ENCODE results near the gene SF1. TPM values are rescaled to one million over a fixed set of nuclear protein-coding genes. Genes with fewer than 3 reads are reported as not detected.
A peak's percentile ranks its signal among the peaks of the same experiment; 100 is the strongest.

The SF1 gene
- total and polyA plus RNA-seq, 2 of the 8 experiments (the other 6 are each of a cell fraction or from before 2014, with no cell fraction given): 72.7 to 353 TPM

GRCh38 chr11:64723907-64724862 lies 54.2 kb downstream of the SF1 start:
- no peak overlapping the region for H3K14ac ChIP-seq (ENCODE audit: insufficient read length)
- no peak for FAIRE-seq
- H4K5ac ChIP-seq (ENCODE audit: insufficient read length, low read depth, low read length): no peak overlapping the region
- H2BK5ac ChIP-seq (ENCODE audit: low read depth, low read length): peak overlapping the region; percentile 83; the same call in 1 of the 2 replicates
- no peak for DNase-seq (ENCODE audit: low read depth in 1 of 2, low spot score in 2 of 2)
- WGBS, 2 experiments (ENCODE audit: extremely low coverage in 1 of 2, insufficient coverage in 1 of 2, insufficient read length in 1 of 2, insufficient replicate concordance in 2 of 2, low coverage in 1 of 2, low lambda C conversion rate in 2 of 2, missing lambda C conversion rate in 1 of 2): 64% methylated on average over 8 of the region's 9 CpGs; no CpG with 5 or more reads in 1 of the 2 experiments
- H3K18ac ChIP-seq (ENCODE audit: extremely low read depth, low read length): 0 out of 2 replicates have a peak overlapping the region, but pooled peaks have one; percentile 60
- peak overlapping the region; percentile 21 for H2BK15ac ChIP-seq (ENCODE audit: low read length)
- H3K36me3 ChIP-seq (ENCODE audit: control insufficient read depth in 2 of 4, insufficient read depth in 4 of 4, low read length in 3 of 4): no peaks in the 10 kb centered on the region
- H3K79me1 ChIP-seq (ENCODE audit: low read depth, low read length): peaks cover 4% of the 10 kb centered on the region; the same call in 1 of the 2 replicates
- H2BK12ac ChIP-seq (ENCODE audit: low read depth, low read length): peak overlapping the region; percentile 99; the same call in 1 of the 2 replicates
- ChIA-PET CTCF (ENCODE audit: partially characterized antibody) (interaction anchor here (0.8 to 0.9 kb wide), 2 partner anchors 73 to 235 kb away, joined by 3 read pairs; no protein-coding TSS in a partner anchor), POLR2A (ENCODE audit: partially characterized antibody) (interaction anchor here (1.1 to 3.6 kb wide), 3 partner anchors 8 to 73 kb away, joined by 5 to 22 read pairs (median 5); no protein-coding TSS in a partner anchor)
- peaks cover 7 to 20% (median 16%) of the 10 kb centered on the region in 4 experiments for H3K27me3 ChIP-seq (replicated peaks in 1 of 4; ENCODE audit: control insufficient read depth in 3 of 4, extremely low read depth in 1 of 4, insufficient read depth in 3 of 4, low read length in 3 of 4)
- H4K20me1 ChIP-seq (replicated peaks in 1 of 2; ENCODE audit: control insufficient read depth in 1 of 2, insufficient read depth in 2 of 2, low read length in 2 of 2): no peaks in the 10 kb centered on the region
- no peaks in the 10 kb centered on the region for H3K79me2 ChIP-seq (ENCODE audit: control insufficient read depth in 1 of 2, insufficient read depth in 2 of 2, low read length in 2 of 2)
- peaks cover 8% of the 10 kb centered on the region; the same call in 1 of the 2 replicates for H3K23me2 ChIP-seq (ENCODE audit: low read depth, low read length)
- peak overlapping the region; percentile 88; the same call in 1 of the 2 replicates for H2AK5ac ChIP-seq (ENCODE audit: low read depth, low read length)
- no peaks in the 10 kb centered on the region for H3K9me3 ChIP-seq (ENCODE audit: insufficient read depth in 2 of 2, low read depth in 1 of 2, low read length in 1 of 2)
- H2AFZ ChIP-seq (ENCODE audit: low read length): no peak overlapping the region
- H3K9ac ChIP-seq (replicated peaks in 1 of 4; ENCODE audit: extremely low read depth in 1 of 4, low read depth in 3 of 4, low read length in 3 of 4): no peak overlapping the region
- H3K27ac ChIP-seq (ENCODE audit: low read depth, low read length): no peak overlapping the region
- peak overlapping the region; percentile 48 for H2BK120ac ChIP-seq (replicated peaks; ENCODE audit: low read depth, low read length)
- peak overlapping the region; percentile 79 for H4K91ac ChIP-seq (replicated peaks; ENCODE audit: insufficient read length, low read length)
- no peak overlapping the region for H3K56ac ChIP-seq (replicated peaks; ENCODE audit: insufficient read length, low read depth, low read length)
- peak overlapping the region; percentile 45; the same call in 1 of the 2 replicates for H4K8ac ChIP-seq (ENCODE audit: extremely low read depth, insufficient read depth, low read length)
- no peak overlapping the region for H3K4ac ChIP-seq (replicated peaks; ENCODE audit: insufficient read length, low read depth, low read length)
- H3K4me1 ChIP-seq (replicated peaks in 1 of 4; ENCODE audit: control insufficient read depth in 3 of 4, insufficient read depth in 4 of 4, low read length in 3 of 4): peaks cover 10 to 33% (median 25%) of the 10 kb centered on the region in 4 experiments
- no peak overlapping the region for H3K23ac ChIP-seq (ENCODE audit: insufficient read length)
- peak overlapping the region; percentile 1 to 80; a peak in 2 of 4 replicates for H3K4me2 ChIP-seq (ENCODE audit: insufficient read depth in 1 of 2, low read depth in 2 of 2, low read length in 2 of 2)
- peak overlapping the region; percentile 43 for H2BK20ac ChIP-seq (ENCODE audit: low read length)
- peak overlapping the region in 1 of 4 experiments; percentile 83; a peak in 4 of 8 replicates for H3K4me3 ChIP-seq (ENCODE audit: extremely low read depth in 1 of 4, insufficient read depth in 2 of 4, low read depth in 3 of 4, low read length in 4 of 4)
- TF ChIP-seq FOSL1 (IDR thresholded peaks at IDR 0.05; ENCODE audit: insufficient read depth, low read depth, low read length): no peak
- no peak for TF ChIP-seq CBX5 (IDR thresholded peaks at IDR 0.05; ENCODE audit: low read depth, low read length)
- TF ChIP-seq YY1 (IDR thresholded peaks at IDR 0.05; ENCODE audit: low read depth, low read length): no peak
- TF ChIP-seq CREB1 (IDR thresholded peaks at IDR 0.05): no peak
- TF ChIP-seq POU5F1 (IDR thresholded peaks at IDR 0.05; ENCODE audit: low read depth, low read length): no peak
- TF ChIP-seq, protein P1, sequence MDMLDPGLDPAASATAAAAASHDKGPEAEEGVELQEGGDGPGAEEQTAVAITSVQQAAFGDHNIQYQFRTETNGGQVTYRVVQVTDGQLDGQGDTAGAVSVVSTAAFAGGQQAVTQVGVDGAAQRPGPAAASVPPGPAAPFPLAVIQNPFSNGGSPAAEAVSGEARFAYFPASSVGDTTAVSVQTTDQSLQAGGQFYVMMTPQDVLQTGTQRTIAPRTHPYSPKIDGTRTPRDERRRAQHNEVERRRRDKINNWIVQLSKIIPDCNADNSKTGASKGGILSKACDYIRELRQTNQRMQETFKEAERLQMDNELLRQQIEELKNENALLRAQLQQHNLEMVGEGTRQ (IDR thresholded peaks at IDR 0.05; ENCODE audit: low read length): no peak
- TF ChIP-seq TBP (IDR thresholded peaks at IDR 0.05; ENCODE audit: low read depth, low read length): no peak
- no peak for TF ChIP-seq CHD2 (IDR thresholded peaks at IDR 0.05; ENCODE audit: low read length)
- no peak for TF ChIP-seq SP1 (IDR thresholded peaks at IDR 0.05; ENCODE audit: low read depth, low read length)
- no peak for TF ChIP-seq BACH1 (IDR thresholded peaks at IDR 0.05; ENCODE audit: low read length)
- no peak for TF ChIP-seq CHD1 (IDR thresholded peaks at IDR 0.05; ENCODE audit: low read depth, low read length)

Data from H1 (cell line).